ENCODE measurements around the gene NCBP2. TPM values are rescaled to one million over a fixed set of nuclear protein-coding genes. Genes with fewer than 3 reads are reported as not detected.

Gene NCBP2
- total and polyA plus RNA-seq, 2 experiments from 2014 or later, result 78.4 to 98.9 TPM

- TF ChIP-seq ZNF462 (CRISPR knock-in tag; IDR thresholded peaks at IDR 0.05) (no peak), NANOG (IDR thresholded peaks at IDR 0.05; ENCODE audit: borderline replicate concordance) (no peak)
These were observed 40.0 kb downstream of the NCBP2 start (continued) for GRCh38 chr3:196902296-196902695.

- H3K9me2 ChIP-seq (ENCODE audit: insufficient read depth), result no peaks in the 10 kb centered on the region
- H3K4me2 ChIP-seq, result no peak overlapping the region
- no peak overlapping the region for H3K4me3 ChIP-seq
- no peaks in the 10 kb centered on the region for H4K20me1 ChIP-seq (replicated peaks; ENCODE audit: insufficient read depth)
- no peaks in the 10 kb centered on the region for H3K27me3 ChIP-seq (ENCODE audit: insufficient read depth)
- DNase-seq (ENCODE audit: low spot score) (no peak), ATAC-seq (no peak)
- H3K79me2 ChIP-seq (replicated peaks; ENCODE audit: insufficient read depth), result peaks cover 12% of the 10 kb centered on the region; the same call in 1 of the 2 replicates
- H3F3A ChIP-seq (replicated peaks; ENCODE audit: low read depth), result no peaks in the 10 kb centered on the region
- no peak overlapping the region for H3K27ac ChIP-seq (ENCODE audit: low read depth)
- no peaks in the 10 kb centered on the region for H3K4me1 ChIP-seq (ENCODE audit: insufficient read depth)
- H2AFZ ChIP-seq, result no peak overlapping the region
- peaks cover 11% of the 10 kb centered on the region for H3K36me3 ChIP-seq (ENCODE audit: insufficient read depth)
- H3K27me3 Mint-ChIP-seq (ENCODE audit: insufficient read depth, low read depth, poor library complexity), result peaks cover 7% of the 10 kb centered on the region
- no peaks in the 10 kb centered on the region for H3K4me1 Mint-ChIP-seq
- no peak overlapping the region for H3K4me3 Mint-ChIP-seq
- H3K9me3 Mint-ChIP-seq, result no peaks in the 10 kb centered on the region
- H3K36me3 Mint-ChIP-seq (ENCODE audit: low read depth), result peaks cover 48% of the 10 kb centered on the region
- H3K27ac Mint-ChIP-seq, result no peak overlapping the region
- TF ChIP-seq POLR2AphosphoS5 (IDR thresholded peaks at IDR 0.05; ENCODE audit: low read depth), result no peak
- TF ChIP-seq JUNB (IDR thresholded peaks at IDR 0.05; ENCODE audit: unreplicated experiment), result no peak
- TF ChIP-seq ZNF331 (CRISPR knock-in tag; IDR thresholded peaks at IDR 0.05; ENCODE audit: low read depth), result no peak
- no peak for TF ChIP-seq ZNF462 (CRISPR knock-in tag; IDR thresholded peaks at IDR 0.05)
- no peak for TF ChIP-seq ZNF114 (CRISPR knock-in tag; IDR thresholded peaks at IDR 0.05)
- TF ChIP-seq REST (IDR thresholded peaks at IDR 0.05; ENCODE audit: unreplicated experiment), result no peak
These were observed 40.6 kb downstream of the NCBP2 start for GRCh38 chr3:196901768-196902167.

All from GM23338 (cell line).